HepG2 (cell line): ENCODE data around the gene SLC25A46. TPM values are rescaled to one million over a fixed set of nuclear protein-coding genes. Genes with fewer than 3 reads are reported as not detected.

Experiments used
- ATAC-seq: fragments of 200-7000 bp; cut with Tn5 transposase; 3 replicates; pipeline ENCODE4 v1.9.1; 2020; ENCODE audit warnings: mild to moderate bottlenecking, moderate library complexity
- BruUV-seq: library from RNA; stranded (reverse); fragments of 400-500 nt; replicated peaks from 2 replicates; lab custom pipeline; 2021; lab: Mats Ljungman, UMichigan
- CTCF ChIA-PET: fragments of 300-600 bp; formaldehyde crosslinking; extraction: SDS; loops from one replicate; lab custom pipeline; 2021; ENCODE audit warnings: low total read pairs, inconsistent platforms, low intra/inter-chr PET ratio; lab: Yijun Ruan, JAX
- POLR2A ChIA-PET: fragments of 350-600 bp; sonication (Branson Sonifier 250); formaldehyde crosslinking; loops from one replicate; lab custom pipeline; 2020; ENCODE audit warnings: antibody characterized with exemption, inconsistent platforms; lab: Yijun Ruan, JAX
- DNase-seq: peaks from one replicate; pipeline ENCODE4 v3.0.0-alpha.2; 2015; ENCODE audit warnings: low spot score
- FAIRE-seq: peaks from 3 replicates; lab custom pipeline; 2011; peaks lifted over from hg19 to GRCh38; lab: Jason Lieb, UNC
- H2AFZ ChIP-seq: one replicate; pipeline ENCODE4 v1.6.1; 2011; ENCODE audit warnings: low read length, inconsistent platforms
- H3K27ac ChIP-seq: fragments of 300-600 bp; 3 replicates; pipeline ENCODE4 v1.8.0; 2011; ENCODE audit warnings: mixed run types, mild to moderate bottlenecking, mixed read lengths, low read length, inconsistent platforms; ENCODE audit not compliant: insufficient read depth; ENCODE audit errors: extremely low read length
- H3K27me3 ChIP-seq, 2 experiments: fragments of 200-600 bp in 1 of 2; 2 replicates in 1 of 2; 3 replicates in 1 of 2; pipeline versions ENCODE4 v1.6.0 to v1.8.0; 2011; ENCODE audit warnings: low read length in 2 of 2, mild to moderate bottlenecking in 2 of 2, moderate library complexity in 2 of 2, inconsistent platforms in 1 of 2; ENCODE audit not compliant: insufficient read depth in 2 of 2, control insufficient read depth in 1 of 2
- H3K36me3 ChIP-seq, 2 experiments: fragments of 200-600 bp in 1 of 2; replicated peaks in 1 of 2; 2 replicates in 1 of 2; 3 replicates in 1 of 2; pipeline versions ENCODE4 v1.5.1 to v1.8.0; 2011; ENCODE audit warnings: low read length in 2 of 2, inconsistent platforms in 1 of 2; ENCODE audit not compliant: insufficient read depth in 2 of 2, control insufficient read depth in 1 of 2
- H3K4me1 ChIP-seq: 2 replicates; pipeline ENCODE4 v1.5.1; 2012; ENCODE audit warnings: low read length, inconsistent platforms; ENCODE audit not compliant: insufficient read depth
- H3K4me2 ChIP-seq: 2 replicates; pipeline ENCODE4 v1.6.0; 2011; ENCODE audit warnings: low read depth, low read length, inconsistent platforms
- H3K4me3 ChIP-seq, 3 experiments: fragments of 200-600 bp in 1 of 3; sonication (generic), shearing (Covaris generic) in 1 of 3; replicated peaks in 1 of 3; 2 replicates each; pipeline ENCODE4 v1.5.1; 2011 to 2016; ENCODE audit warnings: low read length in 3 of 3, inconsistent platforms in 2 of 3, low read depth in 2 of 3, mild to moderate bottlenecking in 2 of 3, control low read depth in 1 of 3, mixed read lengths in 1 of 3; ENCODE audit not compliant: insufficient read depth in 1 of 3
- H3K79me2 ChIP-seq: one replicate; pipeline ENCODE4 v1.6.1; 2011; ENCODE audit warnings: low read length, inconsistent platforms; ENCODE audit not compliant: insufficient read depth
- H3K9ac ChIP-seq: 2 replicates; pipeline ENCODE4 v1.6.0; 2011; ENCODE audit warnings: mild to moderate bottlenecking, low read depth, low read length, inconsistent platforms; ENCODE audit not compliant: insufficient read depth
- H3K9me3 ChIP-seq: 2 replicates; pipeline ENCODE4 v1.5.1; 2012; ENCODE audit warnings: mild to moderate bottlenecking, low read length
- H4K20me1 ChIP-seq: 2 replicates; pipeline ENCODE4 v1.6.0; 2011; ENCODE audit warnings: inconsistent platforms, mild to moderate bottlenecking, low read length, moderate library complexity; ENCODE audit not compliant: insufficient read depth
- CTCF ChIP-seq: sonication (generic); formaldehyde crosslinking; IDR thresholded peaks from 2 replicates; pipeline ENCODE4 v1.5.0; 2020; ENCODE audit warnings: mild to moderate bottlenecking, missing genetic modification reagents, moderate library complexity
- HNRNPLL ChIP-seq: fragments of 200-400 bp; formaldehyde crosslinking; IDR thresholded peaks from 2 replicates; pipeline ENCODE4 v1.6.1; 2017; ENCODE audit warnings: mild to moderate bottlenecking, low read depth, low read length; ENCODE audit not compliant: poor library complexity, severe bottlenecking
- MIXL1 ChIP-seq: IDR thresholded peaks from 2 replicates; pipeline ENCODE4 v1.6.1; 2016
- STAG1 ChIP-seq: sonication (generic); formaldehyde crosslinking; IDR thresholded peaks from 2 replicates; pipeline ENCODE4 v1.4.0; 2020; ENCODE audit warnings: missing genetic modification reagents
- TFAP4 ChIP-seq: sonication (generic); IDR thresholded peaks from 2 replicates; pipeline ENCODE4 v1.6.1; 2016; ENCODE audit warnings: low read depth, borderline replicate concordance
- TFDP1 ChIP-seq: IDR thresholded peaks from 2 replicates; pipeline ENCODE4 v1.6.1; 2016; ENCODE audit warnings: missing compliant biosample characterization, missing genetic modification reagents, borderline replicate concordance
- WGBS: methylation state at CpG from one replicate; pipeline ENCODE4 v1.1.6; 2017; ENCODE audit warnings: low lambda C conversion rate; 5-methylcytosine and 5-hydroxymethylcytosine counted together
- in situ Hi-C: cut with HindIII; loops from 2 replicates; pipeline ENCODE4 v1.10.0; 2017; ENCODE audit warnings: low pct_unique_long_range_greater_than_20kb; ENCODE audit not compliant: extremely low pct_ligation_motif_present
- intact Hi-C: fragments of 100-400 bp; cut with micrococcal nuclease; formaldehyde crosslinking; loops from one replicate; pipeline ENCODE4 v1.10.0; 2022; ENCODE audit not compliant: unreplicated experiment
- polyA plus RNA-seq, 8 experiments: library from polyadenylated mRNA; depleted of rRNA in 3 of 8; stranded (reverse) in 7 of 8; unstranded in 1 of 8; fragments of >200 nt; fragmentation: Illumina TruSeq in 4 of 8; extraction: Trizol in 4 of 8; gene quantifications; 2 replicates each; pipeline versions ENCODE4 v1.2.1 to v1.2.3, GENCODE V29; 2011 to 2016; ENCODE audit warnings: low read depth in 4 of 8, missing spikeins in 1 of 8, mixed read lengths in 1 of 8; ENCODE audit not compliant: insufficient read depth in 1 of 8
- total RNA-seq, 5 experiments: library from RNA; depleted of rRNA; stranded (reverse); fragments of >200 nt; fragmentation: Illumina TruSeq; extraction: Trizol; gene quantifications; 2 replicates each; pipeline ENCODE4 v1.2.3, GENCODE V29; 2016; ENCODE audit warnings: low read depth in 1 of 5

Gene SLC25A46
- total and polyA plus RNA-seq, 2 of the 13 experiments (the other 11 are each of a cell fraction or from before 2014, with no cell fraction given): 14.2 to 34.6 TPM

- H3K4me1 ChIP-seq: no peaks in the 10 kb centered on the region
- intact Hi-C loops: loop anchor here (1.0 to 10.0 kb wide), 5 partner anchors 108 to 1408 kb away; partner anchors contain the start of gene WDR36
- no peak overlapping the region for H2AFZ ChIP-seq
- no peak overlapping the region for H3K4me2 ChIP-seq
- ATAC-seq (no peak), FAIRE-seq (peak; percentile 55), DNase-seq (peak; percentile 38)
- no peak overlapping the region for H3K9ac ChIP-seq
- no peak overlapping the region for H3K27ac ChIP-seq
- WGBS: 53% methylated on average over 4 of the region's 4 CpGs
- H3K9me3 ChIP-seq: no peaks in the 10 kb centered on the region
- no peaks in the 10 kb centered on the region for H3K27me3 ChIP-seq
- ChIA-PET CTCF (interaction anchor here (1.0 to 1.4 kb wide), 3 partner anchors 109 to 522 kb away, joined by 3 to 7 read pairs (median 5); no protein-coding TSS in a partner anchor), POLR2A (no interaction called here)
- no TSS peak for BruUV-seq
- in situ Hi-C loops: loop anchor here (10.0 kb wide), 1 partner anchor 308 kb away; no protein-coding TSS in a partner anchor
- H3K79me2 ChIP-seq: no peaks in the 10 kb centered on the region
- no peaks in the 10 kb centered on the region for H4K20me1 ChIP-seq
- H3K36me3 ChIP-seq: peaks cover 2 to 15% of the 10 kb centered on the region in 2 experiments; a peak in 4 of 5 replicates
- TF ChIP-seq HNRNPLL: no peak
- TF ChIP-seq MIXL1 (CRISPR knock-in tag): peak; percentile 71
- peak; percentile 67 for TF ChIP-seq STAG1 (CRISPR knock-in tag)
- TF ChIP-seq CTCF (CRISPR knock-in tag): peak; percentile 70
- TF ChIP-seq TFDP1: no peak
- TF ChIP-seq TFAP4: no peak
- no peak overlapping the region for H3K4me3 ChIP-seq
Observed at GRCh38 chr5:110757118-110757729, 18.4 kb downstream of the SLC25A46 start.
